ENCODE data around the gene METTL22. TPM values are rescaled to one million over a fixed set of nuclear protein-coding genes. Genes with fewer than 3 reads are reported as not detected.

The METTL22 gene
- total and polyA plus RNA-seq, 2 donors (not counting 1 experiment from before 2014, with no cell fraction given) = 49.5 to 62.9 TPM

DNA sequence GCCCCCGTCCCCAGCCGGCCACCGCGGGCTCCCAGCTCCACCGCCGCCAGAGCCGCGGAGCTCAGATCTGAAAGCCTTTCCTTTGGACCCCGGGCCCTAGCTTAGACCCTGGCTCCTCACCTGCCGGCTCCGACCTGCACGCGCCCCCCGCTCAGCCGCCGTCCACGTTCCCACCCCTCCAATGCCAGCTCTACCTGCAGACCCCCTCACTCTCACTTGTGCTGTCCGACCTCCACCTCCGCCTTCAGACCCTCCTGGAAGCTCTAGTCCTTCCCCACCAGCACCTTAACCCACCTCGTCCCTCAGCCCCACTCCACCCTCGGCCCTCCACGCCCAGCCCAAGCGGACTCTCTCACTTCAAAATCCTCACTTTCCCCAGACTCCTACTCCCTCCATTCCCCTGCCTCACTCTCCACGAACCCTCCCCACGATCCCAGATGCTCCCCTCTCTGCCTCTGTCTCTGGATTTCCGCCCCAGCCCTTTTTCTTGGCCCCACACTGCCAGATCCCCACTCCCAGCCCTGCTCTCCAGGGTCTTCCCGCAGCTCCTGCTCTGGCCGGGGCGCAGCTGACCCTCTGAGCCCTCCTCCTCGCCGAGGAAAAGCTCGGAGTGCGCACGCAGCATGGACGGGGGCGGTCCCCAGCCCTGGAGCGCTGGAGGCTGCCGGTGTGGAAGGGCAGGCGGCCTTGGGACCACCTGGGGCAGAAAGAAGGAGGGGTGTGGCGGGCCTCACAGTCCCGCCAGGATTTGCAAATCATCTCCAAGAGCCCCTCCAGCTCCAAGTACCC, 31.4 kb upstream of the METTL22 start, which contains the start of gene TMEM114:
Gene TMEM114 (minus strand): TSS at position 612 of the 789 bp plus-strand sequence. CDS start 673 bp downstream, outside the sequence.
- intact Hi-C loops (cut with micrococcal nuclease) = no loop called here
- Histone ChIP-seq H3K4me3 (ENCODE audit: control extremely low read depth in 1 of 5, extremely low read depth in 1 of 5, insufficient read depth in 1 of 5, low read depth in 2 of 5, low read length in 4 of 5) (no peak within 1 kb of the TSS), H3K4me2 (replicated peaks; ENCODE audit: low read depth, low read length, poor library complexity, severe bottlenecking) (peak within 1 kb of the TSS; percentile 55), H3K79me2 (ENCODE audit: control insufficient read depth, insufficient read depth, low read length) (no peaks in the 10 kb centered on the region), H3K27ac (ENCODE audit: low read length in 2 of 2) (no peak within 1 kb of the TSS), H3K9me3 (ENCODE audit: control extremely low read depth in 1 of 3, control insufficient read depth in 2 of 3, insufficient read depth in 1 of 3, low read length in 2 of 3) (peaks cover 0 to 14% (median 0%) of the 10 kb centered on the region in 3 donors), H3K27me3 (replicated peaks in 1 of 4; ENCODE audit: control extremely low read depth in 1 of 4, control insufficient read depth in 3 of 4, insufficient read depth in 4 of 4, low read length in 3 of 4) (peaks cover 0 to 55% (median 21%) of the 10 kb centered on the region in 4 experiments), H3K4me1 (ENCODE audit: control insufficient read depth in 2 of 2, insufficient read depth in 2 of 2, low read length in 2 of 2) (peaks cover 16 to 19% of the 10 kb centered on the region in 2 donors), H3K36me3 (replicated peaks in 1 of 2; ENCODE audit: control extremely low read depth in 1 of 2, control insufficient read depth in 1 of 2, extremely low read depth in 1 of 2, insufficient read depth in 2 of 2, low read length in 1 of 2) (no peaks in the 10 kb centered on the region), H2AFZ (ENCODE audit: insufficient read depth, low read depth, low read length, poor library complexity, severe bottlenecking) (peak within 1 kb of the TSS; percentile 19), H4K20me1 (ENCODE audit: control insufficient read depth, insufficient read depth, low read length, poor library complexity, severe bottlenecking) (no peaks in the 10 kb centered on the region), H3K9ac (ENCODE audit: low read length) (no peak within 1 kb of the TSS)
- DNase-seq (no peak), ATAC-seq (ENCODE audit: low read depth) (no peak)
- Mint-ChIP-seq H3K27ac (no peak within 1 kb of the TSS), H3K4me3 (peak within 1 kb of the TSS; percentile 29), H3K27me3 (peaks cover 36% of the 10 kb centered on the region), H3K4me1 (peaks cover 12% of the 10 kb centered on the region), H3K9me3 (ENCODE audit: insufficient read depth) (no peaks in the 10 kb centered on the region)
- TF ChIP-seq, protein P1, sequence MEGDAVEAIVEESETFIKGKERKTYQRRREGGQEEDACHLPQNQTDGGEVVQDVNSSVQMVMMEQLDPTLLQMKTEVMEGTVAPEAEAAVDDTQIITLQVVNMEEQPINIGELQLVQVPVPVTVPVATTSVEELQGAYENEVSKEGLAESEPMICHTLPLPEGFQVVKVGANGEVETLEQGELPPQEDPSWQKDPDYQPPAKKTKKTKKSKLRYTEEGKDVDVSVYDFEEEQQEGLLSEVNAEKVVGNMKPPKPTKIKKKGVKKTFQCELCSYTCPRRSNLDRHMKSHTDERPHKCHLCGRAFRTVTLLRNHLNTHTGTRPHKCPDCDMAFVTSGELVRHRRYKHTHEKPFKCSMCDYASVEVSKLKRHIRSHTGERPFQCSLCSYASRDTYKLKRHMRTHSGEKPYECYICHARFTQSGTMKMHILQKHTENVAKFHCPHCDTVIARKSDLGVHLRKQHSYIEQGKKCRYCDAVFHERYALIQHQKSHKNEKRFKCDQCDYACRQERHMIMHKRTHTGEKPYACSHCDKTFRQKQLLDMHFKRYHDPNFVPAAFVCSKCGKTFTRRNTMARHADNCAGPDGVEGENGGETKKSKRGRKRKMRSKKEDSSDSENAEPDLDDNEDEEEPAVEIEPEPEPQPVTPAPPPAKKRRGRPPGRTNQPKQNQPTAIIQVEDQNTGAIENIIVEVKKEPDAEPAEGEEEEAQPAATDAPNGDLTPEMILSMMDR (IDR thresholded peaks at IDR 0.05) = no peak
- TF ChIP-seq EZH2 (IDR thresholded peaks at IDR 0.05; ENCODE audit: borderline replicate concordance, insufficient read depth, low read depth, low read length, poor library complexity, severe bottlenecking) = no peak
- WGBS (ENCODE audit: insufficient coverage) = 9% methylated on average over 37 of the region's 41 CpGs
- ChIA-PET POLR2A (no interaction called here), CTCF (no interaction called here)

GRCh38 chr16:8590811-8591210, 30.7 kb upstream of the METTL22 start:
- WGBS (ENCODE audit: insufficient coverage) = 93% methylated on average over 3 of the region's 3 CpGs
- ChIA-PET CTCF (no interaction called here), POLR2A (no interaction called here)
- no peak overlapping the region for H3K9ac ChIP-seq (ENCODE audit: low read length)
- H3K9me3 Mint-ChIP-seq (ENCODE audit: insufficient read depth) = no peaks in the 10 kb centered on the region
- H3K27ac Mint-ChIP-seq = no peak overlapping the region
- H3K4me1 ChIP-seq (ENCODE audit: control insufficient read depth in 2 of 2, insufficient read depth in 2 of 2, low read length in 2 of 2) = peaks cover 16 to 19% of the 10 kb centered on the region in 2 donors
- H3K4me3 Mint-ChIP-seq = no peak overlapping the region
- no peak overlapping the region for H2AFZ ChIP-seq (ENCODE audit: insufficient read depth, low read depth, low read length, poor library complexity, severe bottlenecking)
- no peak for DNase-seq
- peaks cover 29% of the 10 kb centered on the region for H3K27me3 Mint-ChIP-seq
- H3K9me3 ChIP-seq (ENCODE audit: control extremely low read depth in 1 of 3, control insufficient read depth in 2 of 3, insufficient read depth in 1 of 3, low read length in 2 of 3) = peaks cover 0 to 14% (median 0%) of the 10 kb centered on the region in 3 donors
- no peak overlapping the region for H3K4me3 ChIP-seq (ENCODE audit: control extremely low read depth in 1 of 5, extremely low read depth in 1 of 5, insufficient read depth in 1 of 5, low read depth in 2 of 5, low read length in 4 of 5)
- no peaks in the 10 kb centered on the region for H4K20me1 ChIP-seq (ENCODE audit: control insufficient read depth, insufficient read depth, low read length, poor library complexity, severe bottlenecking)
- H3K27me3 ChIP-seq (replicated peaks in 1 of 4; ENCODE audit: control extremely low read depth in 1 of 4, control insufficient read depth in 3 of 4, insufficient read depth in 4 of 4, low read length in 3 of 4) = peaks cover 0 to 55% (median 21%) of the 10 kb centered on the region in 4 experiments
- peaks cover 12% of the 10 kb centered on the region for H3K4me1 Mint-ChIP-seq
- no peaks in the 10 kb centered on the region for H3K79me2 ChIP-seq (ENCODE audit: control insufficient read depth, insufficient read depth, low read length)
- ATAC-seq (ENCODE audit: low read depth) = no peak
- H3K27ac ChIP-seq (ENCODE audit: low read length in 2 of 2) = no peak overlapping the region
- no peak for TF ChIP-seq EZH2 (IDR thresholded peaks at IDR 0.05; ENCODE audit: borderline replicate concordance, insufficient read depth, low read depth, low read length, poor library complexity, severe bottlenecking)
- TF ChIP-seq, protein P1 (IDR thresholded peaks at IDR 0.05) = no peak
- H3K36me3 ChIP-seq (replicated peaks in 1 of 2; ENCODE audit: control extremely low read depth in 1 of 2, control insufficient read depth in 1 of 2, extremely low read depth in 1 of 2, insufficient read depth in 2 of 2, low read length in 1 of 2) = no peaks in the 10 kb centered on the region
- H3K4me2 ChIP-seq (replicated peaks; ENCODE audit: low read depth, low read length, poor library complexity, severe bottlenecking) = no peak overlapping the region
- intact Hi-C loops (cut with micrococcal nuclease) = no loop called here

All from B cell (primary cell).